Ishikawa (cell line): Measurements from ENCODE around the gene SRPK1.

ENCODE experiments used
- CEBPB ChIP-seq: IDR thresholded peaks from 2 replicates; pipeline ENCODE4 v1.6.1; 2012
- CREB1 ChIP-seq: IDR thresholded peaks from 2 replicates; pipeline ENCODE4 v1.6.1; 2012; ENCODE audit warnings: low read depth
- EGR1 ChIP-seq: IDR thresholded peaks from 2 replicates; pipeline ENCODE4 v1.6.1; 2012
- EP300 ChIP-seq: IDR thresholded peaks from 2 replicates; pipeline ENCODE4 v1.6.1; 2012; ENCODE audit warnings: borderline replicate concordance
- FOXM1 ChIP-seq: IDR thresholded peaks from 2 replicates; pipeline ENCODE4 v1.6.1; 2012; ENCODE audit warnings: low read depth, borderline replicate concordance
- NFIC ChIP-seq: IDR thresholded peaks from 2 replicates; pipeline ENCODE4 v1.6.1; 2012
- RAD21 ChIP-seq: IDR thresholded peaks from 2 replicates; pipeline ENCODE4 v1.6.1; 2012; ENCODE audit warnings: low read depth
- TAF1 ChIP-seq: IDR thresholded peaks from 2 replicates; pipeline ENCODE4 v1.6.1; 2012; ENCODE audit warnings: low read depth, mild to moderate bottlenecking
- TCF12 ChIP-seq: IDR thresholded peaks from 2 replicates; pipeline ENCODE4 v1.6.1; 2012; ENCODE audit warnings: low read depth
- TEAD4 ChIP-seq: IDR thresholded peaks from 2 replicates; pipeline ENCODE4 v1.6.1; 2012
- YY1 ChIP-seq: IDR thresholded peaks from 2 replicates; pipeline ENCODE4 v1.6.1; 2012; ENCODE audit warnings: low read depth
- ZBTB7A ChIP-seq: IDR thresholded peaks from 2 replicates; pipeline ENCODE4 v1.6.1; 2012; ENCODE audit warnings: low read depth
- TF ChIP-seq, protein P1 (sequence below): IDR thresholded peaks from 2 replicates; pipeline ENCODE4 v1.6.1; 2012
- TF ChIP-seq, protein P2 (sequence below): IDR thresholded peaks from 2 replicates; pipeline ENCODE4 v1.6.1; 2012
- TF ChIP-seq, protein P3 (sequence below): IDR thresholded peaks from 2 replicates; pipeline ENCODE4 v1.6.1; 2012; ENCODE audit warnings: low read depth, mild to moderate bottlenecking

SRPK1 gene

DNA sequence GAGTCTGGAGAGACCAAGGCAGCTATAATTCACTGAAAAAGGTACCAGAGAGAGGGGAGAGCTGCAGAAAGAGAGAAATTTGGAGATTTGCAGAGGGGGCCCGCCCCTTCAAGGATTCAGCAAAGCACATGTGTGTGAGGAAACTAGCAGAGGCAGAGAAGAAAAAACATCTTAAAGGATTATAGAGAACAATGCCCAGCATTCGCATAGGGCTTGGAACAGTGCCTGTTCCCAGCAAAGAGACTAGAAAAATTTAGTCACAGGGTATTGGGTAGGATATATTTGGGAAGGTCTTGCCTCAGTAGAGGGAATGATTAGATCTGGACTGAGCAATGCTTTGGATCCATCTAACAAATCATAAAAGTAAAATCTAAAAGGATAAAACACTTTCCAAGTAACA is 44.0 kb downstream of the SRPK1 start:
- TF ChIP-seq YY1, result no peak
- TF ChIP-seq CEBPB, result no peak
- no peak for TF ChIP-seq FOXM1
- no peak for TF ChIP-seq TEAD4
- TF ChIP-seq ZBTB7A, result no peak
- TF ChIP-seq EP300, result no peak

DNA sequence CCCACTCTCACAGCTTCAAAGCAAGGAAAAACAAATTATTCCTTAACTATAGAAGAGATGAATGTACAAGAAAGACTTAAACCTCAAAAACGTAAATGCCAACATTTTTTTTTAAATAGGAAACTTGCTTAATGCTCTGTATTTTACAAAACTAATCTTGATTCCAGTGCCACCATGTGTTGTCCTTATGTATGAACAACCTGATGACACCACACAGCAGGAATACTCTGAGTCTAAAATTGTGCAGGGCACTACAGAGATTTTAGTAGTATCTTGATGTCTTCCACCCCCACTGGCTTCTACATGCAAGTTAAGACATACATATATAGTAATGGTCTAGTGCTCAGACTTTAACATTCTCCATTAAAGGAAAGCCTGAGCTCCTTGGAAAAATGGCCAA is 46.2 kb downstream of the SRPK1 start:
- no peak for TF ChIP-seq FOXM1
- no peak for TF ChIP-seq CEBPB
- no peak for TF ChIP-seq NFIC
- no peak for TF ChIP-seq TEAD4
- no peak for TF ChIP-seq YY1
- TF ChIP-seq, protein P1, sequence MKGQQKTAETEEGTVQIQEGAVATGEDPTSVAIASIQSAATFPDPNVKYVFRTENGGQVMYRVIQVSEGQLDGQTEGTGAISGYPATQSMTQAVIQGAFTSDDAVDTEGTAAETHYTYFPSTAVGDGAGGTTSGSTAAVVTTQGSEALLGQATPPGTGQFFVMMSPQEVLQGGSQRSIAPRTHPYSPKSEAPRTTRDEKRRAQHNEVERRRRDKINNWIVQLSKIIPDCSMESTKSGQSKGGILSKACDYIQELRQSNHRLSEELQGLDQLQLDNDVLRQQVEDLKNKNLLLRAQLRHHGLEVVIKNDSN, result no peak
- TF ChIP-seq, protein P2, sequence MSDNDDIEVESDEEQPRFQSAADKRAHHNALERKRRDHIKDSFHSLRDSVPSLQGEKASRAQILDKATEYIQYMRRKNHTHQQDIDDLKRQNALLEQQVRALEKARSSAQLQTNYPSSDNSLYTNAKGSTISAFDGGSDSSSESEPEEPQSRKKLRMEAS, result no peak
- no peak for TF ChIP-seq TCF12
- TF ChIP-seq ZBTB7A, result no peak
- TF ChIP-seq EGR1, result no peak
- TF ChIP-seq RAD21, result no peak
- TF ChIP-seq, protein P3, sequence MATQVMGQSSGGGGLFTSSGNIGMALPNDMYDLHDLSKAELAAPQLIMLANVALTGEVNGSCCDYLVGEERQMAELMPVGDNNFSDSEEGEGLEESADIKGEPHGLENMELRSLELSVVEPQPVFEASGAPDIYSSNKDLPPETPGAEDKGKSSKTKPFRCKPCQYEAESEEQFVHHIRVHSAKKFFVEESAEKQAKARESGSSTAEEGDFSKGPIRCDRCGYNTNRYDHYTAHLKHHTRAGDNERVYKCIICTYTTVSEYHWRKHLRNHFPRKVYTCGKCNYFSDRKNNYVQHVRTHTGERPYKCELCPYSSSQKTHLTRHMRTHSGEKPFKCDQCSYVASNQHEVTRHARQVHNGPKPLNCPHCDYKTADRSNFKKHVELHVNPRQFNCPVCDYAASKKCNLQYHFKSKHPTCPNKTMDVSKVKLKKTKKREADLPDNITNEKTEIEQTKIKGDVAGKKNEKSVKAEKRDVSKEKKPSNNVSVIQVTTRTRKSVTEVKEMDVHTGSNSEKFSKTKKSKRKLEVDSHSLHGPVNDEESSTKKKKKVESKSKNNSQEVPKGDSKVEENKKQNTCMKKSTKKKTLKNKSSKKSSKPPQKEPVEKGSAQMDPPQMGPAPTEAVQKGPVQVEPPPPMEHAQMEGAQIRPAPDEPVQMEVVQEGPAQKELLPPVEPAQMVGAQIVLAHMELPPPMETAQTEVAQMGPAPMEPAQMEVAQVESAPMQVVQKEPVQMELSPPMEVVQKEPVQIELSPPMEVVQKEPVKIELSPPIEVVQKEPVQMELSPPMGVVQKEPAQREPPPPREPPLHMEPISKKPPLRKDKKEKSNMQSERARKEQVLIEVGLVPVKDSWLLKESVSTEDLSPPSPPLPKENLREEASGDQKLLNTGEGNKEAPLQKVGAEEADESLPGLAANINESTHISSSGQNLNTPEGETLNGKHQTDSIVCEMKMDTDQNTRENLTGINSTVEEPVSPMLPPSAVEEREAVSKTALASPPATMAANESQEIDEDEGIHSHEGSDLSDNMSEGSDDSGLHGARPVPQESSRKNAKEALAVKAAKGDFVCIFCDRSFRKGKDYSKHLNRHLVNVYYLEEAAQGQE, result no peak
- TF ChIP-seq EP300, result no peak
- TF ChIP-seq CREB1, result no peak
- TF ChIP-seq TAF1, result no peak

DNA sequence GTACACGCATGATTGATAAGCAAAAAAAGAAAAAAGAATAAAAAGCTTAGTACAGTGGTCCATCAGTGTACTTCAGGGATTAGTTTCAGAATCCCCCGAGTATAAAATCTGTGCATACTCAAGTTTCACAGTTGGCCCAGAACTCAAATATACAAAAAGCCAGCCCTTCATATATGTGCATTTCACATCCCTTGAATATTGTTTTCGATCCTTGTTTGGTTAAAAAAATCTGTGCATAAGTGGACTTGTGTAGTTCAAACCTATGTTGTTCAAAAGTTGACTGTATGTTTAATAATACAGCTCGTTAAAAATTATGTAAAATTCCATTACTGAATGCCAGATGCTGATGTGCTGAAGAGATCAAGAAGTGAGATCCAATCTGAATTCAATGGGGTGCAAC is 61.5 kb downstream of the SRPK1 start:
- TF ChIP-seq FOXM1, result no peak
- TF ChIP-seq TAF1, result no peak
- TF ChIP-seq TCF12, result no peak
- TF ChIP-seq RAD21, result no peak
- no peak for TF ChIP-seq CEBPB
- TF ChIP-seq, protein P1, result no peak
- TF ChIP-seq EGR1, result no peak
- TF ChIP-seq, protein P2, result no peak
- TF ChIP-seq, protein P3, result no peak
- no peak for TF ChIP-seq TEAD4
- no peak for TF ChIP-seq NFIC
- TF ChIP-seq EP300, result no peak

DNA sequence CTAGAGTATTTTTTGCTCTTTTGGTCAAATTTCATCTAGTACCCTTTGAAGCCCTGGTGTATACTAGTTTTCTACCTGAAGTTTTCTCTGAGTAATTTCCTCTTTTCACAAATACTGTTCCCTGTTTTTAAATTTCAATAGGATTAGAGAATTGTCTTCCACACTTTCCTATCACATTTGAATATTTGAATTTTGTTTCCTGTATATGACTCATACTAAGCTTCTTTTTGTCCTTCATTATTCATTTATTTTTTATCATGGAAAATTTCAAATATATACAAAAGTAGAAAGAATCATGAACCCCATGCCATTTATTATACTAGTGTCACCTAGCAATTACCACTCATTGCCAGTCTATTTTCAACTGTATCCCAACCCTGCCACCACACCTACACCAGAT is 63.0 kb downstream of the SRPK1 start:
- TF ChIP-seq YY1, result no peak

DNA sequence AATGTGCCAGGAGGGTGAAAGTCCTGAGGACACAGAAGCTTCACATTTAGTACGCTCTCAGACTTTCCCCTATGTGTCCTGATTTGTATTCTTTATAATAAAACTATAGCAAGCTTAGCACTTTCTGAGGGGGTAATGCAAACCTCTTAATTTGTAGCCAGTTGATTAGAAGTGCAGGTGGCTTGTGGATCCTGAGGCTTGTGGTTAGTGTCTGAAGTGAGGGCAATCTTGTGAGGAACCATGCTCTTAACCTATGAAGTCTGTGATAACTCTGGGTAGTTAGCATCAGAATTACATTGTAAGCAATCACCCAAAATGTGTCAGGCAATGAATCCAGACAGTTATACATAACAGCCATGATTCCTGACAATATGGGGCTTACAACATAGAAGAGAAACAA is 64.6 kb downstream of the SRPK1 start:
- TF ChIP-seq TEAD4, result no peak
- TF ChIP-seq TCF12, result no peak
- TF ChIP-seq, protein P3, result no peak
- TF ChIP-seq CEBPB, result no peak
- TF ChIP-seq YY1, result no peak

DNA sequence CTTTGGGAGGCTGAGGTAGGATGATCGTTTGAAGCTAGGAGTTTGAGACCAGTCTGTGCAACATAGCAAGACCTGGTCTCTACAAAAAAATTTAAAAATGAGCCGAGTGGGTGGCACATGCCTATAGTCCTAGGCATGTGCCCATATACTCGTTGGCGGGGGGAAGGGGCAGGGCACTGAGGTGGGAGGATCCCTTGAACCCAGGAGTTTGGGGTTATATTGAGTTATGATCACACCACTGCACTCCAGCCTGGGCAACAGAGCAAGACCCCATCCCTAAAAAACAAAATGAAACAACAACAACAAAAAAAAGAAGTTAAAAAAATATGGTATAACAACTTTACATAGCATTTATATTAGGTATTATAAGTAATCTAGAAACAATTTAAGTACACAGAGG is 67.9 kb downstream of the SRPK1 start:
- TF ChIP-seq CEBPB (no peak), EGR1 (no peak), RAD21 (no peak)
